GM12801 (cell line): ENCODE measurements around the gene FMN1.

Experiments
- TF ChIP-seq, protein P1 (sequence below): IDR thresholded peaks from one replicate; pipeline ENCODE4 v1.5.1; 2011; ENCODE audit warnings: control low read depth; ENCODE audit not compliant: insufficient read length; ENCODE audit errors: extremely low read depth

FMN1 gene

DNA sequence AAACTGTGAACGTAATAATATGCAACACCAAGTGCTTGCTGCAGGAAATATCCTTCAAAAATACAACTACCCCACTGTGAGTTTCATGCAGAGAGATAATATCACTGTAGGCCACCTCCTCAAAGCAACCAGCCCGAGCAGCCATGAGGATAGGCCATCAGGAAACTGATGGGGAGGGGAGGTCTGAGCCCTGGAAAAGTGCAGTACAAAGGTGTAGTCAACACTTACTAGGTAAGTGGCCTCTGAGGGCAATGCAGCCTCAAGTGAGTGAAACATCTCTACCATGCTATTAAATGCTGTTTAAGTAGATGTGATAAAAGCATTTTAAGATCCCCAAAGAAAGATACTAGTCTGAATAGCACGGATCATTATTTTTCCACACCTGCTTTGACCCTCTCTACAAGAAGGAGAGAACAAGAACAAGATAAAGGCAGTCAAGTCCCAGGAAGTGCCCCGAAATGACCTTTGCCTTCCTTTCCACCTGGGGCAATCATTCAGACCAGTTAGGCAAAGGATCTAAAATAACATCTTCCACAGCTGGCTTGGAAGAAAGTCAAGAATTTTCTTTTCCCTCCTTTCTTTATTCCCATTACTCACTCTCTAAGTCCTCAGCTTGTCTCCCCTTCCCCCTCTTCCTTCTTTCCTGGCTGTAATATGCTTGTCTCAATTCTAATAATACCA is 62.8 kb downstream of the FMN1 start:
- TF ChIP-seq, protein P1, sequence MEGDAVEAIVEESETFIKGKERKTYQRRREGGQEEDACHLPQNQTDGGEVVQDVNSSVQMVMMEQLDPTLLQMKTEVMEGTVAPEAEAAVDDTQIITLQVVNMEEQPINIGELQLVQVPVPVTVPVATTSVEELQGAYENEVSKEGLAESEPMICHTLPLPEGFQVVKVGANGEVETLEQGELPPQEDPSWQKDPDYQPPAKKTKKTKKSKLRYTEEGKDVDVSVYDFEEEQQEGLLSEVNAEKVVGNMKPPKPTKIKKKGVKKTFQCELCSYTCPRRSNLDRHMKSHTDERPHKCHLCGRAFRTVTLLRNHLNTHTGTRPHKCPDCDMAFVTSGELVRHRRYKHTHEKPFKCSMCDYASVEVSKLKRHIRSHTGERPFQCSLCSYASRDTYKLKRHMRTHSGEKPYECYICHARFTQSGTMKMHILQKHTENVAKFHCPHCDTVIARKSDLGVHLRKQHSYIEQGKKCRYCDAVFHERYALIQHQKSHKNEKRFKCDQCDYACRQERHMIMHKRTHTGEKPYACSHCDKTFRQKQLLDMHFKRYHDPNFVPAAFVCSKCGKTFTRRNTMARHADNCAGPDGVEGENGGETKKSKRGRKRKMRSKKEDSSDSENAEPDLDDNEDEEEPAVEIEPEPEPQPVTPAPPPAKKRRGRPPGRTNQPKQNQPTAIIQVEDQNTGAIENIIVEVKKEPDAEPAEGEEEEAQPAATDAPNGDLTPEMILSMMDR: no peak

DNA sequence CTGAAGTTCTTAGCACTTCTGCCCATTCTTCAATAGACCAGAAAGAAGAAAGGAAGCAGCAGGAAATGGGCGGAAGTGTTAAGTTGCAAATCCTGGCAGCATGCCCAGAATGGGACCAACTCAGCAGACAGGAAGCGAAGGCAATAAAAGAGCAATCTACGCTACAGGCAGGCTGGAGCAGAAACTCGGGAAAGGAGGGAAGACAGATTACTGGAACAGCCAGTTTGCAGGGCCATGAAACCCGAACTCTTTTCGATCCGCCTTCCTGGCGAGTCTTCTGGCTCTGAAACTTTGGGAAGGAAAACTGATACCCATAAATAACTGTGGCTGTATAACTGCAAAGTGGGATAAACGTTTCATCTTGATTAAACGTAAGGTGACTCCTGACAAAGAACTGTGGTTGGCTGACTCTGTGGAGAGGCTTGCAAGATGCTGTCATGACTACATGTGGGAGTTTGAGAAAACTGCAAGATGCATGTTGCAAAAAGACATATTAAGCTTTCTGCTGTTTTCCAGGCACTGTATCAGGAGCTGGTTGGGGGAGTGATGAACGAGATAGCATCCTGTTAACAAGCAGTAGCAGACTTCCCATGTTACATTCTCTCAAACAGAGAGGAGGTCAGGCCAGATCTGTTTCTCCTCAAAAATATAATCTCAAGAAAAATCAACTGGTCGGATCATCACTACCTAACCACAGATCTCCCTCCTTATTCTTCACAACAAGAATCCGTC is 67.8 kb downstream of the FMN1 start:
- TF ChIP-seq, protein P1: no peak

DNA sequence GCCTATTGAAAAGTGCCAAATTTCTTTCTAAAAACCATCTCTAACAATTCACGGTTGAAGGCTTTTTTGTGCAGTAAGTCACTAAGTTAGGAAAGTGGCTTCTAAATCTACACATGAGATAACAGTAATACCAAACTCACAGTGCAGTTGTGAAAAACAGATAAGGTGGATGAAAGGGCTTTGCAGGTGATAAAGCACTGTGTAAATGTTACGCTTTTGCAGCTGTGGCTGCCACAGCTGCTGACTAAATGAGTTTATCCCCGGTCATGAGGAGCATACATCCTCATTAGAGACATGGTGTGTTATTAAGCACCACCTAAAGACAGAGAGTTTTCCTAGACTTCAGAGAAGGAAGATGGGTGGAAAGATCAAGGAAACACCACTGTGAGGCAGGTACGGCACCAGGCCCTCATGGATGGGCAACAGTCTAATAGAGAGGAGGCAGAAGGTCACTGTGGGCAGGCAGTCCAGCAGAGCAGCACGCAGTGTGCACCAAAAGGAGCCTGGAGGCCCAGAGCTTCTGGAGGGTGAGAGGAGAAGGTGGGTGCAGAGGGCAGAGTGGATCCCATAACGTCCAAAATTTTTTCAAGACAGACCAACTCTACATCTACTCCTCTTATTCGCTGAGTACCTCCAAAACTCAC is 68.5 kb downstream of the FMN1 start:
- TF ChIP-seq, protein P1: no peak

DNA sequence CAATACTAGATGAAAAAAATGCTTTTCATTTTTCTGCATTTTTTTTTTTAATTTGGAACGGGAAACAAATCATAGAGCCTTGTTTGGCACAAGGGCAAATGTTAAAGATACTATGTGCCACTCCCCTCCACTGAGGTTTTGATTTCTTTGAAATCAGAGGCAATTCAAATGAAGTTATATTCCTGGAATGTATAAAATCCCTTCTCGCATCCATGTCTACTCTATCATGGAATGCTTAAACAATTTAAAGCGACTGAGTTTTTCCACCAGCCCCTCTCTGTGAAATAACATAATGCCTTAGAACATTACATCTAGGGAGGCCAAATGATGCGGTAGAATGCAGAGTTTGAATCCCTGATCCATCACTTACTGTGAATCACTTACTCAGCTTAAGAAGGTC is 69.7 kb downstream of the FMN1 start:
- TF ChIP-seq, protein P1: no peak

DNA sequence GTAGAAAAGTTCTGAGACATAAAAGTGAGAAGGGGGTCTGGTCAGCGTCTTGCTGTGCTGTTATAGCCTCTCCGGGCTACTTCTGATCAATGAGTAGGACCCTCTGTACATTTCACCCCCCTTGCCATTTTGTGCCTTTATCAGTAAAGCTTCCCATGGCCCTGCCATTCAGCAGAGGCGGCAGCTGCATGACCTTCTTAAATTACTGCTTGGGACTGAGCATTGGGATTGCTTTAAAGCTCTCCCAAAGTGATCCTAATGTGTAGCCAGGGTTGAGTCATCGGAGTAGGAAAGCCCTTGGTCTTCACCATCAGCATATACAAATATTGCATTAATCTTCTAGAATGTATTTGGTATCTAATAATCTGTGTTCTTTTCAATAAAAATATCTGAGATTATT is 70.2 kb downstream of the FMN1 start:
- TF ChIP-seq, protein P1: no peak

DNA sequence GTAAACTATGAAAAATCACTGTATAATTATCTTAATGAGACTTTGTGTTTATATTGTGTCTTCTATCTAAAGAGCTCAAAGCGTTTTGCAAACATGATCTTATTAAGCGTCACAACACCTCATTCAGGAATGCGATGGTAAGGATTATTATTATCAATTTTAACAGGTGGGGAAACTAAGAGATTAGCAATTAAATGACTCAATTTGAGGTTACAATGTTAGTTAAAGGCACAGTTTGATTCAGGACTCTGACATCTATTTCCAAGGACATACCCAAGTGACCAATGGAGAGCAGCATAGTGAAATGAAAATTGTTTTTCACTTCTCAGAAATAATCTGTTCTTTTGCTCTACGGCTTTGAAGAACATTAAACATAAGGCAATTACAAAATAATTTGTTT is 74.6 kb downstream of the FMN1 start:
- TF ChIP-seq, protein P1: no peak

DNA sequence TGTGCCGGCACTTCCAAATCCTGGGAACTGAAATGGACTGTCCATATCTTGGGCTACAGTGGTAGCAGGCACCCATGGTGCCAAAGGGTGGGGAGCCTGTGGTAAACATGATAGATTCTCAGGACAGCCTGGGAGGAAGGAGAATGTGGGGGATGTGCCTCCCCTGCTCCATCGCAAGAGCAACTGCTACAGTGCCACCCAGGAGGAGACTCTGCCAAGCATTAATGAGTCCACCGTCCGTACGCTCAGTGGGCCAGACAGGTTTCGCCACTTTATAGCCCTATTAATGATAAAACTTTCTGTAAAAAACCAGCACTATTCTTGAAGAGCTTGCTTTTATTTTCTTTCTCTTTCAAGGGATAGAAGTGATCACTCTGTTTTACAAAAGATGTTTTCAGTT is 75.2 kb downstream of the FMN1 start:
- TF ChIP-seq, protein P1: no peak
